Measurements from ENCODE around the gene EML6.

Gene EML6

GRCh38 chr2:54912893-54913292 lies 189.4 kb downstream of the EML6 start:
- no peak overlapping the region for H3K27ac ChIP-seq (ENCODE audit: low read depth, low read length, severe bottlenecking)

GRCh38 chr2:54914637-54915036 lies 191.2 kb downstream of the EML6 start:
- WGBS, 2 experiments (ENCODE audit: insufficient coverage in 2 of 2), result 86 to 100% methylated on average over 1 of the region's 2 CpGs
- no peaks in the 10 kb centered on the region for H3K36me3 ChIP-seq (ENCODE audit: control insufficient read depth, insufficient read depth, low read length)

More at GRCh38 chr2:54912893-54913292, 189.4 kb downstream of the EML6 start:
- H3K9me3 ChIP-seq (ENCODE audit: control insufficient read depth, low read length), result no peaks in the 10 kb centered on the region
- no peaks in the 10 kb centered on the region for H3K4me1 ChIP-seq (ENCODE audit: control insufficient read depth, insufficient read depth, low read length, poor library complexity, severe bottlenecking)
- WGBS, 2 experiments (ENCODE audit: insufficient coverage in 2 of 2), result 80% methylated on average over 1 of the region's 1 CpG; no CpG with 5 or more reads in 1 of the 2 experiments
- no peaks in the 10 kb centered on the region for H3K36me3 ChIP-seq (ENCODE audit: control insufficient read depth, insufficient read depth, low read length)
- H3K4me3 ChIP-seq (ENCODE audit: extremely low read depth, insufficient read depth, low read length, poor library complexity, severe bottlenecking), result no peak overlapping the region

GRCh38 chr2:54915101-54915500 lies 191.6 kb downstream of the EML6 start:
- H3K4me3 ChIP-seq (ENCODE audit: extremely low read depth, insufficient read depth, low read length, poor library complexity, severe bottlenecking), result no peak overlapping the region
- no peaks in the 10 kb centered on the region for H3K9me3 ChIP-seq (ENCODE audit: control insufficient read depth, low read length)
- WGBS, 2 experiments (ENCODE audit: insufficient coverage in 2 of 2), result 93 to 100% methylated on average over 2 to 3 of the region's 4 CpGs
- no peaks in the 10 kb centered on the region for H3K4me1 ChIP-seq (ENCODE audit: control insufficient read depth, insufficient read depth, low read length, poor library complexity, severe bottlenecking)
- H3K27ac ChIP-seq (ENCODE audit: low read depth, low read length, severe bottlenecking), result no peak overlapping the region
- H3K36me3 ChIP-seq (ENCODE audit: control insufficient read depth, insufficient read depth, low read length), result no peaks in the 10 kb centered on the region

More at GRCh38 chr2:54914637-54915036, 191.2 kb downstream of the EML6 start:
- H3K9me3 ChIP-seq (ENCODE audit: control insufficient read depth, low read length), result no peaks in the 10 kb centered on the region
- no peaks in the 10 kb centered on the region for H3K4me1 ChIP-seq (ENCODE audit: control insufficient read depth, insufficient read depth, low read length, poor library complexity, severe bottlenecking)
- H3K27ac ChIP-seq (ENCODE audit: low read depth, low read length, severe bottlenecking), result no peak overlapping the region
- no peak overlapping the region for H3K4me3 ChIP-seq (ENCODE audit: extremely low read depth, insufficient read depth, low read length, poor library complexity, severe bottlenecking)

GRCh38 chr2:54916637-54917036 lies 193.2 kb downstream of the EML6 start:
- Histone ChIP-seq H3K4me3 (ENCODE audit: extremely low read depth, insufficient read depth, low read length, poor library complexity, severe bottlenecking) (no peak overlapping the region), H3K4me1 (ENCODE audit: control insufficient read depth, insufficient read depth, low read length, poor library complexity, severe bottlenecking) (no peaks in the 10 kb centered on the region), H3K9me3 (ENCODE audit: control insufficient read depth, low read length) (no peaks in the 10 kb centered on the region), H3K27ac (ENCODE audit: low read depth, low read length, severe bottlenecking) (no peak overlapping the region), H3K36me3 (ENCODE audit: control insufficient read depth, insufficient read depth, low read length) (no peaks in the 10 kb centered on the region)
- 97 to 100% methylated on average over 4 to 6 of the region's 8 CpGs for WGBS, 2 experiments (ENCODE audit: insufficient coverage in 2 of 2)

- Histone ChIP-seq H3K4me3 (ENCODE audit: extremely low read depth, insufficient read depth, low read length, poor library complexity, severe bottlenecking) (no peak overlapping the region), H3K4me1 (ENCODE audit: control insufficient read depth, insufficient read depth, low read length, poor library complexity, severe bottlenecking) (no peaks in the 10 kb centered on the region), H3K36me3 (ENCODE audit: control insufficient read depth, insufficient read depth, low read length) (no peaks in the 10 kb centered on the region), H3K9me3 (ENCODE audit: control insufficient read depth, low read length) (no peaks in the 10 kb centered on the region), H3K27ac (ENCODE audit: low read depth, low read length, severe bottlenecking) (no peak overlapping the region)
- WGBS, 2 experiments (ENCODE audit: insufficient coverage in 2 of 2), result 84 to 94% methylated on average over 4 to 5 of the region's 7 CpGs
These were observed 195.3 kb downstream of the EML6 start for GRCh38 chr2:54918647-54919280.

GRCh38 chr2:54920660-54921059 lies 197.2 kb downstream of the EML6 start:
- Histone ChIP-seq H3K4me1 (ENCODE audit: control insufficient read depth, insufficient read depth, low read length, poor library complexity, severe bottlenecking) (no peaks in the 10 kb centered on the region), H3K9me3 (ENCODE audit: control insufficient read depth, low read length) (no peaks in the 10 kb centered on the region), H3K36me3 (ENCODE audit: control insufficient read depth, insufficient read depth, low read length) (no peaks in the 10 kb centered on the region), H3K4me3 (ENCODE audit: extremely low read depth, insufficient read depth, low read length, poor library complexity, severe bottlenecking) (no peak overlapping the region), H3K27ac (ENCODE audit: low read depth, low read length, severe bottlenecking) (no peak overlapping the region)
- WGBS, 2 experiments (ENCODE audit: insufficient coverage in 2 of 2), result no CpG with 5 or more reads among the region's 1 CpG

- Histone ChIP-seq H3K4me1 (ENCODE audit: control insufficient read depth, insufficient read depth, low read length, poor library complexity, severe bottlenecking) (no peaks in the 10 kb centered on the region), H3K36me3 (ENCODE audit: control insufficient read depth, insufficient read depth, low read length) (no peaks in the 10 kb centered on the region), H3K4me3 (ENCODE audit: extremely low read depth, insufficient read depth, low read length, poor library complexity, severe bottlenecking) (no peak overlapping the region), H3K27ac (ENCODE audit: low read depth, low read length, severe bottlenecking) (no peak overlapping the region), H3K9me3 (ENCODE audit: control insufficient read depth, low read length) (no peaks in the 10 kb centered on the region)
- whole genome bisulfite sequencing, 2 experiments (ENCODE audit: insufficient coverage in 2 of 2), result 71% methylated on average over 1 of the region's 1 CpG; no CpG with 5 or more reads in 1 of the 2 experiments
These were observed 200.7 kb downstream of the EML6 start for GRCh38 chr2:54924121-54924520.

- no peak overlapping the region for H3K4me3 ChIP-seq (ENCODE audit: extremely low read depth, insufficient read depth, low read length, poor library complexity, severe bottlenecking)
- 91 to 100% methylated on average over 1 to 4 of the region's 4 CpGs for WGBS, 2 experiments (ENCODE audit: insufficient coverage in 2 of 2)
- H3K4me1 ChIP-seq (ENCODE audit: control insufficient read depth, insufficient read depth, low read length, poor library complexity, severe bottlenecking), result no peaks in the 10 kb centered on the region
- H3K36me3 ChIP-seq (ENCODE audit: control insufficient read depth, insufficient read depth, low read length), result no peaks in the 10 kb centered on the region
- no peak overlapping the region for H3K27ac ChIP-seq (ENCODE audit: low read depth, low read length, severe bottlenecking)
- H3K9me3 ChIP-seq (ENCODE audit: control insufficient read depth, low read length), result no peaks in the 10 kb centered on the region
These were observed 201.6 kb downstream of the EML6 start for GRCh38 chr2:54925022-54925421.

- 71 to 89% methylated on average over 6 of the region's 8 CpGs for WGBS, 2 experiments (ENCODE audit: insufficient coverage in 2 of 2)
- Histone ChIP-seq H3K27ac (ENCODE audit: low read depth, low read length, severe bottlenecking) (no peak overlapping the region), H3K4me3 (ENCODE audit: extremely low read depth, insufficient read depth, low read length, poor library complexity, severe bottlenecking) (no peak overlapping the region), H3K9me3 (ENCODE audit: control insufficient read depth, low read length) (no peaks in the 10 kb centered on the region), H3K36me3 (ENCODE audit: control insufficient read depth, insufficient read depth, low read length) (no peaks in the 10 kb centered on the region), H3K4me1 (ENCODE audit: control insufficient read depth, insufficient read depth, low read length, poor library complexity, severe bottlenecking) (no peaks in the 10 kb centered on the region)
These were observed 203.8 kb downstream of the EML6 start for GRCh38 chr2:54927085-54927750.

- H3K9me3 ChIP-seq (ENCODE audit: control insufficient read depth, low read length), result no peaks in the 10 kb centered on the region
- no peaks in the 10 kb centered on the region for H3K36me3 ChIP-seq (ENCODE audit: control insufficient read depth, insufficient read depth, low read length)
- H3K4me3 ChIP-seq (ENCODE audit: extremely low read depth, insufficient read depth, low read length, poor library complexity, severe bottlenecking), result no peak overlapping the region
- H3K4me1 ChIP-seq (ENCODE audit: control insufficient read depth, insufficient read depth, low read length, poor library complexity, severe bottlenecking), result no peaks in the 10 kb centered on the region
- H3K27ac ChIP-seq (ENCODE audit: low read depth, low read length, severe bottlenecking), result no peak overlapping the region
- WGBS, 2 experiments (ENCODE audit: insufficient coverage in 2 of 2), result 90 to 96% methylated on average over 12 to 15 of the region's 16 CpGs
These were observed 204.5 kb downstream of the EML6 start for GRCh38 chr2:54927751-54928615.

All from mesodermal cell (in vitro differentiated cells).